CD14-positive monocyte (primary cell): ENCODE results near the gene AOPEP. TPM values are rescaled to one million over a fixed set of nuclear protein-coding genes. Genes with fewer than 3 reads are reported as not detected.

Source experiments
- DNase-seq, 3 donors: peaks; one replicate each; pipeline ENCODE4 v3.0.0-alpha.2; 2011 to 2022
- H2AFZ ChIP-seq: 2 replicates; pipeline ENCODE4 v1.6.0; 2012; ENCODE audit warnings: mild to moderate bottlenecking, low read depth, low read length, inconsistent platforms; ENCODE audit not compliant: insufficient read depth, poor library complexity, severe bottlenecking
- H3K27ac ChIP-seq, 2 donors: 1 replicate in 1 of 2; 2 replicates in 1 of 2; pipeline ENCODE4 v1.5.1; 2012 to 2013; ENCODE audit warnings: low read length in 2 of 2, control low read depth in 1 of 2, inconsistent platforms in 1 of 2, low read depth in 1 of 2, mild to moderate bottlenecking in 1 of 2
- H3K27me3 ChIP-seq, 2 donors: one replicate each; pipeline versions ENCODE4 v1.6.0 to v1.6.1; 2011 to 2013; ENCODE audit warnings: low read length in 2 of 2; ENCODE audit not compliant: control insufficient read depth in 2 of 2, insufficient read depth in 2 of 2
- H3K36me3 ChIP-seq, 2 donors: replicated peaks in 1 of 2; 1 replicate in 1 of 2; 2 replicates in 1 of 2; pipeline versions ENCODE4 v1.5.1 to v1.6.1; 2012 to 2013; ENCODE audit warnings: low read length in 2 of 2, control low read depth in 1 of 2, inconsistent platforms in 1 of 2, mild to moderate bottlenecking in 1 of 2; ENCODE audit not compliant: insufficient read depth in 2 of 2, control insufficient read depth in 1 of 2
- H3K4me1 ChIP-seq, 2 donors: 1 replicate in 1 of 2; 2 replicates in 1 of 2; pipeline versions ENCODE4 v1.5.1 to v1.6.1; 2012 to 2013; ENCODE audit warnings: low read length in 2 of 2, control low read depth in 1 of 2, inconsistent platforms in 1 of 2, mild to moderate bottlenecking in 1 of 2, moderate library complexity in 1 of 2; ENCODE audit not compliant: insufficient read depth in 2 of 2, control insufficient read depth in 1 of 2
- H3K4me2 ChIP-seq: replicated peaks from 2 replicates; pipeline ENCODE3; 2012; ENCODE audit warnings: low read length, moderate library complexity, mild to moderate bottlenecking; ENCODE audit not compliant: poor library complexity, severe bottlenecking; ENCODE audit errors: extremely low read depth
- H3K4me3 ChIP-seq, 3 experiments: fragments of 200-600 bp in 1 of 3; sonication (generic) in 1 of 3; replicated peaks in 1 of 3; 1 replicate in 2 of 3; 2 replicates in 1 of 3; pipeline ENCODE4 v1.5.1; 2011 to 2013; ENCODE audit warnings: low read length in 3 of 3, mild to moderate bottlenecking in 3 of 3, control low read depth in 2 of 3, low read depth in 2 of 3, inconsistent platforms in 1 of 3, moderate library complexity in 1 of 3
- H3K79me2 ChIP-seq: 2 replicates; pipeline ENCODE4 v1.6.0; 2012; ENCODE audit warnings: mild to moderate bottlenecking, control low read depth, inconsistent platforms, low read length, moderate library complexity; ENCODE audit not compliant: insufficient read depth
- H3K9ac ChIP-seq: 2 replicates; pipeline ENCODE4 v1.6.0; 2017; ENCODE audit warnings: low read length, mild to moderate bottlenecking; ENCODE audit not compliant: insufficient read depth, poor library complexity, severe bottlenecking
- H3K9me3 ChIP-seq, 2 donors: replicated peaks in 1 of 2; 1 replicate in 1 of 2; 2 replicates in 1 of 2; pipeline versions ENCODE4 v1.5.1 to v1.6.1; 2012 to 2013; ENCODE audit warnings: low read length in 2 of 2, control low read depth in 1 of 2; ENCODE audit not compliant: control insufficient read depth in 1 of 2, insufficient read depth in 1 of 2
- H4K20me1 ChIP-seq: 2 replicates; pipeline ENCODE4 v1.6.0; 2012; ENCODE audit warnings: mild to moderate bottlenecking, low read length, control low read depth, moderate library complexity; ENCODE audit not compliant: insufficient read depth
- H3K27ac Mint-ChIP-seq, 7 donors: one replicate each; pipeline ENCODE4 v1.8.0; 2020; ENCODE audit warnings: mild to moderate bottlenecking in 7 of 7, mixed read lengths in 7 of 7, moderate library complexity in 6 of 7, inconsistent platforms in 2 of 7
- H3K27me3 Mint-ChIP-seq, 3 donors: one replicate each; pipeline ENCODE4 v1.8.0; 2021 to 2022; ENCODE audit warnings: low read depth in 3 of 3, mild to moderate bottlenecking in 3 of 3, mixed read lengths in 3 of 3, moderate library complexity in 3 of 3, inconsistent platforms in 1 of 3
- H3K36me3 Mint-ChIP-seq, 2 donors: one replicate each; pipeline ENCODE4 v1.8.0; 2020; ENCODE audit warnings: mixed read lengths in 2 of 2, inconsistent platforms in 1 of 2, mild to moderate bottlenecking in 1 of 2
- H3K4me1 Mint-ChIP-seq: one replicate; pipeline ENCODE4 v1.8.0; 2020; ENCODE audit warnings: mild to moderate bottlenecking, mixed read lengths
- H3K4me3 Mint-ChIP-seq, 2 donors: one replicate each; pipeline ENCODE4 v1.8.0; 2020; ENCODE audit warnings: mild to moderate bottlenecking in 2 of 2, mixed read lengths in 2 of 2, moderate library complexity in 1 of 2
- H3K9me3 Mint-ChIP-seq, 7 donors: one replicate each; pipeline ENCODE4 v1.8.0; 2020 to 2022; ENCODE audit warnings: mixed read lengths in 7 of 7, mild to moderate bottlenecking in 6 of 7, moderate library complexity in 6 of 7, inconsistent platforms in 2 of 7
- CTCF ChIP-seq: fragments of 200-600 bp; IDR thresholded peaks from one replicate; pipeline ENCODE4 v1.8.0; 2022; ENCODE audit warnings: antibody characterized with exemption, mild to moderate bottlenecking
- WGBS: methylation state at CpG from one replicate; pipeline ENCODE4 v1.1.5; 2013; ENCODE audit warnings: missing lambda C conversion rate; ENCODE audit not compliant: insufficient coverage; 5-methylcytosine and 5-hydroxymethylcytosine counted together
- intact Hi-C, 2 donors: fragments of 100-400 bp; cut with micrococcal nuclease; formaldehyde crosslinking; loops; one replicate each; pipeline versions ENCODE4 v1.15.0 to v1.15.1; 2023
- polyA plus RNA-seq, 3 donors: library from polyadenylated mRNA; depleted of rRNA in 1 of 3; unstranded in 2 of 3; stranded (reverse) in 1 of 3; fragments of 300-500 nt in 2 of 3; fragments of >200 nt in 1 of 3; fragmentation: Illumina TruSeq in 2 of 3; gene quantifications; 1 replicate in 2 of 3; 2 replicates in 1 of 3; pipeline ENCODE4 v1.2.3, GENCODE V29; 2012 to 2021

AOPEP gene
- polyA plus RNA-seq, 3 donors, result 3.0 to 4.1 (median 3.1) TPM

DNA sequence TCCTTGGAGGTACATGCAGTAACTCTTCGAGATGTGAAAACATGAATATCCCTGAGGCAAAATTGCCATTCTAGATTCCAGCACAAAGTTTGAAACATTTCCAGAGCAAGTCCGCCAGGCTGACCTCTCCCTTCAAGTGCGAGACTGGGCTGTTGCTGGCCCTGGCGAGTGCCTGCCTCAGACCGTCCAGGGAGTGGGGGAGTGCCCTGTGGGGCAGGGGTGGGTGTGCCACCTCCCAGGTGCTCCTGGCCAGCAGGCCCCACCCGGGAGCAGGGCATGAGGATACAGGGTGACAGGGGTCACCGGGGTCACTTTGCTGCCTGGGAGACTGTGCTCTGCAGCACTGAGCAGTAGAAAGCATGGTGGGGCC is 199.9 kb downstream of the AOPEP start:
- WGBS, result 98% methylated on average over 5 of the region's 7 CpGs
- intact Hi-C loops, result no loop called here

DNA sequence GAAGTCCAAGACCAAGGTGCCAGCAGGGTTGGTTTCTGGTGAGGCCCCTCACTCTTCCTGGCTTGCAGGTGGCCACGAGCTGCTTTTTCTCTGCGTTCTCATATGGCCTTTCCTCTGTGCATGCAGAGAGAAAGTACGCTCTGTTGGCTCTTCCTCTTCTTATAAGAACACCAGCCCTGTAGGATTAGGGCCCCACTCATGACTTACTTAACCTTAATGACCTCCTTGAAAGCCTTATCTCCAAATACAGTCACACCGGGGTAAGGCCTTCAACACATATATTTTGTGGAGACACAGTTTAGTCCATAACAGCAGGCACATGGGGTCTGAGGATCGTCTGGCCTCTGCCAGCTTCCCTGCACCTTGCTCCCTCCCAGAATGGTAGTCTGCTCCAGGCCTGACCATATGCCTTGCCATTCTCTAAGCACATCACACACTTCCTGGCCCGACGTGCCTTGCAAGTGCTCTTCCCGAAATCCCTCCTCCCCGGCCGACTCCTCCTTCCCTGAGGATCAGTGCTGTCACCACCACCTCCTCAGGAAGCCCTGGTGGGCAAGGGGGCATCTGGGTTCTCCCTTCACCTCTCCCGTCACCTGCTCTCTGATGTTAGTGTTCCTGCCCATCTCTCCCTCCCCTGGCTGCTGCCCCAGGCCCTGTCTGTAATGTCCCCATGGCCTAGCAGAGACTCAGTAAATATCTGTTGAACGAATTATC is 200.7 kb downstream of the AOPEP start:
- DNase-seq, result no peak
- no peak overlapping the region for H3K9ac ChIP-seq
- no peaks in the 10 kb centered on the region for H3K9me3 ChIP-seq
- TF ChIP-seq CTCF, result no peak
- Mint-ChIP-seq H3K36me3 (peaks cover 9 to 21% of the 10 kb centered on the region in 2 donors), H3K27me3 (peaks cover 0 to 1% (median 0%) of the 10 kb centered on the region in 3 donors), H3K27ac (peak overlapping the region in 1 of 7 donors; percentile 43), H3K4me3 (no peak overlapping the region), H3K9me3 (no peaks in the 10 kb centered on the region), H3K4me1 (peaks cover 13% of the 10 kb centered on the region)
- H3K4me2 ChIP-seq, result no peak overlapping the region
- intact Hi-C loops, result no loop called here
- no peak overlapping the region for H3K4me3 ChIP-seq
- H4K20me1 ChIP-seq, result no peaks in the 10 kb centered on the region
- H3K36me3 ChIP-seq, result peaks cover 0 to 5% of the 10 kb centered on the region in 2 donors
- H3K79me2 ChIP-seq, result no peaks in the 10 kb centered on the region
- 98% methylated on average over 9 of the region's 12 CpGs for WGBS
- no peak overlapping the region for H3K27ac ChIP-seq
- H3K4me1 ChIP-seq, result peaks cover 7 to 8% of the 10 kb centered on the region in 2 donors
- no peaks in the 10 kb centered on the region for H3K27me3 ChIP-seq
- no peak overlapping the region for H2AFZ ChIP-seq

More for the DNA sequence above, 199.9 kb downstream of the AOPEP start:
- no peak overlapping the region for H3K4me2 ChIP-seq
- no peak overlapping the region for H3K27ac ChIP-seq
- Mint-ChIP-seq H3K27ac (no peak overlapping the region), H3K36me3 (peaks cover 9 to 19% of the 10 kb centered on the region in 2 donors), H3K9me3 (no peaks in the 10 kb centered on the region), H3K4me3 (no peak overlapping the region), H3K27me3 (peaks cover 0 to 1% (median 0%) of the 10 kb centered on the region in 3 donors), H3K4me1 (peaks cover 17% of the 10 kb centered on the region)
- H2AFZ ChIP-seq, result no peak overlapping the region
- no peaks in the 10 kb centered on the region for H4K20me1 ChIP-seq
- no peaks in the 10 kb centered on the region for H3K9me3 ChIP-seq
- no peak for DNase-seq
- no peaks in the 10 kb centered on the region for H3K27me3 ChIP-seq
- no peak overlapping the region for H3K9ac ChIP-seq
- H3K4me1 ChIP-seq, result peaks cover 9 to 10% of the 10 kb centered on the region in 2 donors
- no peaks in the 10 kb centered on the region for H3K79me2 ChIP-seq
- no peak overlapping the region for H3K4me3 ChIP-seq
- H3K36me3 ChIP-seq, result peaks cover 0 to 5% of the 10 kb centered on the region in 2 donors
- TF ChIP-seq CTCF, result no peak
